Sigmoid colon (tissue), 4 donors: Measurements from ENCODE around the gene SHISAL1.

Experiments
- CTCF ChIP-seq, 4 experiments: fragments of 450-650 bp in 3 of 4; fragments of 200-600 bp in 1 of 4; IDR thresholded peaks; one replicate each; pipeline ENCODE4 v1.5.1; 2016 to 2019; ENCODE audit warnings: antibody characterized with exemption in 4 of 4, mild to moderate bottlenecking in 3 of 4, moderate library complexity in 2 of 4
- EP300 ChIP-seq, 4 donors: sonication (generic); formaldehyde crosslinking; IDR thresholded peaks; one replicate each; pipeline ENCODE4 v1.6.1; 2017; ENCODE audit warnings: antibody characterized with exemption in 4 of 4
- POLR2A ChIP-seq, 2 donors: fragments of 450-650 bp; IDR thresholded peaks; one replicate each; pipeline ENCODE4 v1.6.1; 2016; ENCODE audit warnings: antibody characterized with exemption in 2 of 2, mild to moderate bottlenecking in 2 of 2, moderate library complexity in 2 of 2
- POLR2AphosphoS5 ChIP-seq, 4 donors: sonication (generic); formaldehyde crosslinking; IDR thresholded peaks; one replicate each; pipeline ENCODE4 v1.6.1; 2017; ENCODE audit warnings: antibody characterized with exemption in 4 of 4

GRCh38 chr22:44269757-44270555 lies 42.8 kb downstream of the SHISAL1 start:
- TF ChIP-seq POLR2AphosphoS5 (IDR thresholded peaks at IDR 0.05) (no peak), CTCF (IDR thresholded peaks at IDR 0.05) (no peak), POLR2A (IDR thresholded peaks at IDR 0.05) (no peak), EP300 (IDR thresholded peaks at IDR 0.05) (no peak)
